AG09309 (cell line): ENCODE results near the gene RTP5.
"Not testable (repeated sequence)": the region's sequence is repeated elsewhere in the genome, so short reads cannot be mapped to it uniquely, and the experiment has no call there.

Source experiments
- DNase-seq: peaks from one replicate; pipeline ENCODE4 v3.0.0-alpha.2; 2010; ENCODE audit warnings: low read depth
- H3K4me3 ChIP-seq: 2 replicates; pipeline ENCODE4 v1.5.1; 2011; ENCODE audit warnings: mild to moderate bottlenecking, low read depth, low read length, moderate library complexity; ENCODE audit not compliant: control insufficient read depth
- CTCF ChIP-seq: IDR thresholded peaks from 2 replicates; pipeline ENCODE4 v1.5.1; 2011; ENCODE audit warnings: mild to moderate bottlenecking, low read depth, low read length, inconsistent platforms; ENCODE audit not compliant: insufficient read depth, control insufficient read depth; ENCODE audit errors: missing control alignments

RTP5 gene

GRCh38 chr2:241911551-241911950 lies 42.0 kb downstream of the RTP5 start:
- H3K4me3 ChIP-seq: no peak overlapping the region
- no peak for TF ChIP-seq CTCF
- no peak for DNase-seq

- DNase-seq: no peak
- TF ChIP-seq CTCF: no peak
- no peak overlapping the region for H3K4me3 ChIP-seq
Observed at GRCh38 chr2:241912021-241912555, 42.6 kb downstream of the RTP5 start.

- TF ChIP-seq CTCF: no peak
Observed at GRCh38 chr2:241913703-241914102, 44.2 kb downstream of the RTP5 start.

GRCh38 chr2:241914542-241914941 lies 45.0 kb downstream of the RTP5 start:
- no peak overlapping the region for H3K4me3 ChIP-seq
- DNase-seq: no peak
- TF ChIP-seq CTCF: no peak

More at GRCh38 chr2:241913703-241914102, 44.2 kb downstream of the RTP5 start:
- DNase-seq: no peak
- H3K4me3 ChIP-seq: no peak overlapping the region

- H3K4me3 ChIP-seq, DNase-seq: not testable (repeated sequence)
Observed at GRCh38 chr2:241921631-241922030, 52.1 kb downstream of the RTP5 start.

- no peak overlapping the region for H3K4me3 ChIP-seq
- DNase-seq: no peak
- no peak for TF ChIP-seq CTCF
Observed at GRCh38 chr2:241922411-241922810, 52.9 kb downstream of the RTP5 start.

GRCh38 chr2:241922816-241923601 lies 53.5 kb downstream of the RTP5 start:
- not testable (repeated sequence) for DNase-seq, H3K4me3 ChIP-seq
